Activated CD4-positive, alpha-beta T cell treated with anti-CD3 and anti-CD28 coated beads for 1 hour (primary cell): ENCODE results near the gene FCER1G.

Experiments
- DNase-seq: peaks from one replicate; pipeline ENCODE4 v3.0.0-alpha.2; 2020

FCER1G gene

DNA sequence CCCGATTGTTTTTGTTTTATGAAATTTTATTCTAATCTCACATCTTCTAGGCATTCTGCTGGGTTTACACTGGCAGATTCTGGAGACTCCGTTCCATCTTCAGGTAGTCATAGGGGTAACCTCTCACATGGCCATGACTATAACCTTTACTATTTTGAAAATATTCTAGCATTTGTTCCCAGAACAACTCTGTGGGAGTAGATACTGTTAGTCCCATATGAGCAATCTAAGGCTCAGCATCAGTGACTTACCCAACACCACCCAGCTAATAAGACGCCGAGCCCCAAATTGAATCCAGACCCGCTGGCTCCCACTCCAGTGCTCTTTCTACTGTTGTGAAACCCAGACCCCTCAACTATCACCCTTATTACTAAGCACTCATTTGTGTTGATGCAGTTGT is 26.1 kb upstream of the FCER1G start:
- no peak for DNase-seq

GRCh38 chr1:161190962-161191521 is 24.1 kb upstream of the FCER1G start:
- no peak for DNase-seq

GRCh38 chr1:161191971-161192370 is 23.1 kb upstream of the FCER1G start:
- no peak for DNase-seq

DNA sequence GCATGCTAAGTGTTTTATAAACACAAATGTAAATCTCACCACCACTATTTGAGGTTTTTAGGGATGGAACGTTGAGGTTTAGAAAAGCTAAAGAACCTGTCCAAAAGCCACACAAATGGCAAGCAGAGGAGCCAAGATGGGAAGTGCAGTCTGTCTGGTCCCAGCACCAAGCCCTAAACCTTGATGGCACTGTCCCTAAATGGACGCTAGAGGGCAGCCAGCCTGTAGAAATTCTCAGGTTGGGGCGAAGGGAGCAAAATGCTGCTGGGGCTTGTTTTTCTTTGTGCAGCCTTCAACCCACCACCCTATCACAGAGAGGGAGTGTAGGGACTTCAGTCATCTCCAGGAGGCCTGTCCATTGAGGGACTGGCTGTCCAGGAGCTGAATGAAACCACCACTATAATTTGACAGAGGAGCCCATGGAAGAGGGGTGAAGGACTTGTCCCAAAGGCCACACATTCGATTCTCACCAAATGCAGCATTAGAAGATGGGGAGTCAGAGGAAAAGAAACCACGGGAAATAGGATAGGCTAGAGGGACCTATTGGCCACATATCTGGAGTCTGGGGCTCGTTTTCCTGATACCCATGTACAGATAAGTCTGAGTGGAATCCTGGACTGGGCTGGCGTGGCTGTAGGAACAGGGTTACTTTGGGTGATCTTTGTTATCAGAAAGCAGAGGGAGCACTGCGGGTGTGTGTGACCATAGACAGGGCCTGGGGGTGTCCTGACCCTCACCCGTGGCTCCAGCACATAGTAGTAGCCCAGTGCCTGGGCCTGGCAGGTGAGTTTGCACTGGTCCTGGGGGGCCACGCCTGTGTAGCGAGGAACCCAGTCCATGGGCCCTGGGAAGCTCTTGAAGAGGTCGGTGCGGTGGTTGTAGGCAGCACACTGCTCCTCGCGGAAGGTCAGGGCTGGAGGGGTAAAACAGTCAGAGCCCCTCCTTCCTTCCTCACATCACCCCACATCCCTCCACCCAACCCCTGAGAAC is 22.3 kb upstream of the FCER1G start:
- DNase-seq, result peak; percentile 47

DNA sequence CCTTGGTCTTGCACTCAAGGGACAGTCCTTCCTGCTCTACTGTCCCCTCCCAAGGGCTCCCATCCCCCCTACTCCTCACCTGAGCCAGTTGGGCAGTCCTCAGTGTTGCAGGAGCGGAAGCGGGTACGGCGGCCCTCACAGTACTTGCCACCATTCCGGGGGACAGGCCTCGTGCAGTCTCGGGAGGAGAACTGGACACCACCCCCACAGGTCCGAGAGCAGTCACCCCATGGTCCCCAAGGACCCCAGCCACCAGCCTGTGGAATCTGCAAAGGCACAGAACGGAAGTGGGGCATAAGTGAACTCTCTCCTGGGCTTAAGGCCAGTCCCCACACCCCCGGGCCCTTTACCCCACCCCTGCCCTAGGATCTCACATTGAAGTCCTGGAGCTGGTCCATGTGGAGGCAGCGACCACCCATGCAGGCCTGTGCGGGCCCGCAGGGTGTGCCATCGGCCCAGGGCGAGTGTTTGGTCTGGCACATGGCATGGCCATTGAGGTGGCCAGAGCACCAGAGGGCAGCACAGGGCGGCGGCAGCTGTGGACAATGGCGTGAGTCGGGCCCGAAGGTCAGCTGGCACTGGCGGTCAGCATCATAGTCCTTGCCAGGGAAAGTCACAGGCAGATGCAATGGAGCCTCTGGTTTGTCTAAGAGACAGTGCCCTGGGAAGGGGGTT is 21.4 kb upstream of the FCER1G start:
- DNase-seq, result no peak

- DNase-seq, result no peak
Measured at GRCh38 chr1:161195171-161195570, 19.9 kb upstream of the FCER1G start.

DNA sequence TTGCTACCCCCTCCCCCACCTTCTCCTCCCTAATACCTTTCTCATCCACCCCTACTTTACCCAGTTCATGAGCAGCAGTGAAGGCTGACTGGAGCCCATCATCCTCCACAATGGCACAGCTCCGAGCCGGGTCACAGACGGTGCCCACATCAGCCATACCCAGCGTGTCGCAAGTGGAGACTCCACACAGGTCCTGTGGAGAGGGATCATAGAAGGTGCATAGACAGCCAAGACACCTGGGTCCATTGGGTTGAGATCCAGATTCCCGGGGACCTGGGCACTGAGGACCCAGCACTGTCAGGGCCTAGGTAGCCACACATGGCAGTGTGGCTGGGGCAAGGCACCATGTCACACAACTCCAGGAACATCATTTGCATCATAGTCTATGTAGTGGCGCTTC is 19.0 kb upstream of the FCER1G start:
- no peak for DNase-seq

GRCh38 chr1:161196521-161197451 is 18.3 kb upstream of the FCER1G start:
- no peak for DNase-seq

GRCh38 chr1:161197560-161198193 is 17.4 kb upstream of the FCER1G start:
- no peak for DNase-seq

GRCh38 chr1:161198194-161198896 is 16.8 kb upstream of the FCER1G start:
- no peak for DNase-seq

DNA sequence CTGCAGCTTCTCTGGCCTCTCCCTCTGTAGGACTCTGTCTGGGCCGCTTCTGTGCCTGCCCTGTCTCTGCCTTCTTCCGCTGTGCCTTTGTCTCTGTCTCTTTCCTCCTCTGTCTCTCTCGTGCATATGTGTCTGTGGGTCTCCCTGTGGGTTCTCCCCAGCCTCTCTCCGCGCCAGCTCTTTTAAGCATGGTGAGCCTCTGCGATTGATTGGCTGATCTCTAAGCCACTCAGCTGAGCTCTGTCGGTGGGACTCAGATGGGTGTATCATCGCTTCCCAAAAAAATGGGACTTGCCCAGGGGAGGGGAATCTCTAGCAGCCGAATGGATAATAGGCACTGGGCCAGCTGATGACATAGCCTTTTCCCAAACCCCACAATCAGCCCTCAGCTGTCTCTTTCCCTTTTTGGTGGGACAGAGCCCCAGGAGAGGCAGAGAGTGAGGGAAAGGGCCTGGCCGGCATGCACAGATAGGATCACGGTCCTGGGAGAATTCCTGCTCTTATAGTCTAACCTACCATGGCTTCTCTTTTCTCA is 16.1 kb upstream of the FCER1G start, which contains the start of gene ADAMTS4:
Gene ADAMTS4, minus strand, starts transcription at position 158 of the 535 bp plus-strand sequence. CDS start 427 bp downstream, outside the sequence.
- no peak for DNase-seq

DNA sequence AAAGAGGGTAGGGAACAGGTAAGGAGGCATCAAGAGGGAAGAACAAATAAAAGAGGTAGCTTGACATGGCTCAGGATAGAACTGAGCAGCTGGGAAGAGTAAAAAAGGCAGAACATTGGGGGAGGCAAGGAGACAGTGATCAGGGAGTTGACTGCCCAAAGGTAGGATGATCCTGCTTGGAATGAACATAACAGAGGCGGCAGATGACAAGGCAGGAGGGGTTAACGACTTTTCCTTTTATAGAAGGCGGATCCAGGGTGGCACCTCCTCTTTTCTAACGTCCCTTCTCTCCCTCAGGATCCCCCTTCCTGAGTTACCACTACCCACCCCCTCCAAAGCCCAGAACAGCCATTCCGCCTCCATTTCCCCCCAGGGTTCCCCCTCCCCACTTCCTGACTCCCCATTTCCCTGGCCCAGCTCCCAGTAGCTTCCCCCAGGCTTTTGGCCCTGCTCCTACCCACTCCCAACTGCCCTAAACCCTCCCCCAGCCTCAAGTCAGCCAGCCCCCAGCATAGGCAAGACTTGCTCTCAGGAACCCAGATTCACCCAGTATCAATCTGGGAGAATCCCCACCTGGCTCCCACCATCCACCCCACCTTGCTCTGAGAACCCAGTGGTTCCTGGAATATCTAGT is 15.5 kb upstream of the FCER1G start:
- no peak for DNase-seq

- DNase-seq, result no peak
Measured at GRCh38 chr1:161200421-161200991, 14.6 kb upstream of the FCER1G start.

GRCh38 chr1:161200992-161201835 is 13.9 kb upstream of the FCER1G start:
- no peak for DNase-seq

DNA sequence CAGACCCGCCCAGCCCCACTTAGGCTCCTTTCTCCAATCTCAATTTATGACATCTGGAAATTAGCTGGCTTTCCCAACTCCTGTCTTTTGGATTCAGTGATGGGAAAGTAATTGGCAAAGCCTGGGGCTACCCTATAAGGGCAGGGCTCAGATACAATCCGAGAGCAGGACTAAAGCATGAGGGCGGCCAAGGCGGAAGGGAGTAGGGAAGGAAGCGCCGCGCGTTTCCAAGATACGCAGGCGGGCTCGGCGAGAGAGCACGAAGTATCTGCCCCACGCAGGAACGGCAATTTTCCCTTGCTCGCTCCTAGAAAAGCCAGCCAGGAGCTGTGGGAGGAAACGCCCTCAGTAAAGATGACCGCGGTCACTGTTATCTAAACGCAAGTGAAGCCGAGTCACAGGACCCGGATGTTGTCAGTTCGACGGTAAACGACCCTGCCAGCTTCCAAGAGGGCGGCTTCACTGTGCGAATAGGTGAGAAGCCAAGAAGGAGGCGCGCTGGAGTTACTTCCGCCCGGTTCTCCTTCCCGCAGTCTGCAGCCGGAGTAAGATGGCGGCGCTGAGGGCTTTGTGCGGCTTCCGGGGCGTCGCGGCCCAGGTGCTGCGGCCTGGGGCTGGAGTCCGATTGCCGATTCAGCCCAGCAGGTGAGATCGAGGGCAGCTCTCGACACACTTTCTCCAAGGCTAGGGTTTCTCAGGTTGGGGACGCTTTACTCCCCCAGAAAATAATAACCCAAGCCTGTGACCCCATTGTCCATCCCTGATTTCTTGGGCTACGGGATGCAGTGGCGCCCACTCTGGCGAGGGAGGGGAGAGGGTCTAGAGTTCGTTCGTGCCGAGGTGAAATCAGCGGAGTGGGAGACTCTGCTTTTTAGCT is 13.0 kb upstream of the FCER1G start, which contains the start of gene NDUFS2:
Gene NDUFS2, plus strand, starts transcription at position 532 of the 877 bp plus-strand sequence. Its CDS starts 19 bp downstream, at position 551.
- peak; percentile 92 for DNase-seq

DNA sequence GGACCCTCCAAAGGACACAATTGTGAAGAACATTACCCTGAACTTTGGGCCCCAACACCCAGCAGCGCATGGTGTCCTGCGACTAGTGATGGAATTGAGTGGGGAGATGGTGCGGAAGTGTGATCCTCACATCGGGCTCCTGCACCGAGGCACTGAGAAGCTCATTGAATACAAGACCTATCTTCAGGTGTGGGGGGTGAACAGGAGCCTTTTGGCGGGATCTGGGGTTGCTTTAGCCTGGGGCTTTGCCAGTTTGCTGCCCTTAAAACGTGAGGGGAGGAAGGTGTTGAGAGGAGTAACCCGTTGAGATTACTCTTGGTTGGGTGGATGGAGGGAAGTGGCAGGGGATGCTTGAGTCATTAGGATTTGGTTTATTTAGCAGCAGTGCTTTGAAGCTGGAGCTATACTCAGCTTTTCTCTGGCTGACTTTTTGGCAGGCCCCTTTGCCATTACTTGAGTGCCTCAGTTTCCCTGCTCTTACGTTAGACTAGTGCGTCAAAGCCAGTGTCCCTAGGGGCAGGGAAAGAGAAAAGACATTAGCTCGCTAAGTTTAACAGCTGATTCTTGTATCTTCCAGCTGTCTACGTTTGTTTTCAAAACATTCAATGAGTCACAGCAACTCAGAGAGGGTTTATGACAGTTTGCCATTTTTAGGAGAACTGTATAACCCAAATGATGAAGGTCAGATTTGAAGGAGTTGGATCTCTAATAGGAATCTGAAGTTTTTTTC is 8.5 kb upstream of the FCER1G start:
- DNase-seq, result no peak

DNA sequence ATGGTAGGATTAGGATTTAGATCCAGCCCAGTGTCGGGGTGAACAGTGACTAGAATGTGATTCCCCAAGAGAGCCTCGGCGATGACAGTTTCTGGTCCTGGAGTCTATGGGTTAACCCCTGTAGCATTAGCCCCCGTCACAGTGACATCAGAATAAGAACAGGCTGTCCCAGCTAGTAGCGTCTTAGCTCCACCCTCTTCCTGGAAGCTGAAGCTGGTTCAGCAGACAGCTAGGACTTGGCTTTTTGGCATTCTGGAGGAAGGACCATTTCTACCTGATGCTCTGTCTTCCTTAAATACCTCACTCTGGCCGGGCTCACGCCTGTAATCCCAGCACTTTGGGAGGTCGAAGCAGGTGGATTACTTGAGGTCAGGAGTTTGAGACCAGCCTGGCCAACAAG is 7.9 kb upstream of the FCER1G start:
- no peak for DNase-seq
